Fibroblast of skin of right quadriceps (primary cell): ENCODE results near the gene ANXA2R.
A peak's percentile ranks its signal among the peaks of the same experiment; 100 is the strongest.
"Not testable (repeated sequence)": the region's sequence is repeated elsewhere in the genome, so short reads cannot be mapped to it uniquely, and the experiment has no call there.

Source experiments
- DNase-seq: peaks from one replicate; pipeline ENCODE4 v3.0.0-alpha.2; 2013

Gene ANXA2R

GRCh38 chr5:43055098-43055497, 15.0 kb upstream of the ANXA2R start:
- not testable (repeated sequence) for DNase-seq

GRCh38 chr5:43051684-43052083, 11.6 kb upstream of the ANXA2R start:
- no peak for DNase-seq

- DNase-seq = no peak
These were observed 10.3 kb upstream of the ANXA2R start for GRCh38 chr5:43050384-43050783.

- peak; percentile 37 for DNase-seq
These were observed 9.1 kb upstream of the ANXA2R start for GRCh38 chr5:43049236-43049635.

GRCh38 chr5:43046474-43046873, 6.4 kb upstream of the ANXA2R start:
- DNase-seq = no peak

- no peak for DNase-seq
These were observed 5.1 kb upstream of the ANXA2R start for GRCh38 chr5:43045236-43045635.

- peak; percentile 56 for DNase-seq
These were observed 4.2 kb upstream of the ANXA2R start for GRCh38 chr5:43044181-43044914.

GRCh38 chr5:43043400-43043756, 3.3 kb upstream of the ANXA2R start:
- DNase-seq = no peak

GRCh38 chr5:43042626-43043399, 2.7 kb upstream of the ANXA2R start:
- DNase-seq = peak; percentile 84

GRCh38 chr5:43042176-43042625, 2.1 kb upstream of the ANXA2R start:
- DNase-seq = no peak

- DNase-seq = peak; percentile 72
These were observed 1.6 kb upstream of the ANXA2R start for GRCh38 chr5:43041669-43042175.

GRCh38 chr5:43041110-43041668, 1.1 kb upstream of the ANXA2R start:
- peak; percentile 71 for DNase-seq

GRCh38 chr5:43039471-43040286, 440 bp downstream of the ANXA2R start:
- peak; percentile 86 for DNase-seq

GRCh38 chr5:43039152-43039470, 1.0 kb downstream of the ANXA2R start:
- DNase-seq = no peak

GRCh38 chr5:43038496-43038989, 1.6 kb downstream of the ANXA2R start:
- DNase-seq = no peak

GRCh38 chr5:43037636-43038495, 2.3 kb downstream of the ANXA2R start:
- peak; percentile 84 for DNase-seq

GRCh38 chr5:43036856-43037635, 3.1 kb downstream of the ANXA2R start:
- DNase-seq = peak; percentile 63

- no peak for DNase-seq
These were observed 3.7 kb downstream of the ANXA2R start for GRCh38 chr5:43036409-43036808.

- peak; percentile 80 for DNase-seq
These were observed 5.5 kb downstream of the ANXA2R start for GRCh38 chr5:43034591-43034968.

- peak; percentile 48 for DNase-seq
These were observed 6.1 kb downstream of the ANXA2R start for GRCh38 chr5:43033841-43034590.
